RWPE2 (cell line): ENCODE data around the gene FOCAD.

Source experiments
- ATAC-seq: fragments of 200-7000 bp; cut with Tn5 transposase; 3 replicates; pipeline ENCODE4 v1.9.1; 2021; ENCODE audit warnings: low read depth
- DNase-seq: peaks from one replicate; pipeline ENCODE4 v3.0.0-alpha.2; 2020; ENCODE audit warnings: low spot score
- H3K27ac ChIP-seq: fragments of 450-650 bp; 2 replicates; pipeline ENCODE4 v1.5.1; 2017; ENCODE audit warnings: mild to moderate bottlenecking; ENCODE audit not compliant: poor library complexity, severe bottlenecking
- H3K27me3 ChIP-seq: fragments of 250-450 bp; sonication (Bioruptor Pico); 2 replicates; pipeline ENCODE4 v1.5.1; 2021; ENCODE audit warnings: mild to moderate bottlenecking, moderate library complexity; ENCODE audit not compliant: insufficient read depth, poor library complexity, severe bottlenecking
- H3K36me3 ChIP-seq: fragments of 250-450 bp; sonication (Bioruptor Pico); 2 replicates; pipeline ENCODE4 v1.5.1; 2020; ENCODE audit warnings: low read depth, mild to moderate bottlenecking, moderate library complexity
- H3K4me1 ChIP-seq: fragments of 250-450 bp; sonication (Bioruptor Pico); 2 replicates; pipeline ENCODE4 v1.5.1; 2021; ENCODE audit warnings: mild to moderate bottlenecking, moderate library complexity; ENCODE audit not compliant: insufficient read depth, poor library complexity, severe bottlenecking
- H3K4me3 ChIP-seq: fragments of 250-450 bp; sonication (Bioruptor Pico); 2 replicates; pipeline ENCODE4 v1.5.1; 2021; ENCODE audit warnings: mild to moderate bottlenecking, moderate library complexity; ENCODE audit not compliant: severe bottlenecking
- H3K9me3 ChIP-seq: fragments of 250-450 bp; sonication (Bioruptor Pico); 2 replicates; pipeline ENCODE4 v1.5.1; 2021; ENCODE audit warnings: mild to moderate bottlenecking, moderate library complexity; ENCODE audit not compliant: severe bottlenecking
- TF ChIP-seq, protein P1 (sequence below): fragments of 450-650 bp; IDR thresholded peaks from one replicate; pipeline ENCODE4 v1.5.1; 2017; ENCODE audit warnings: mild to moderate bottlenecking, moderate library complexity; ENCODE audit not compliant: poor library complexity, severe bottlenecking

FOCAD gene

GRCh38 chr9:20978249-20978648 lies 294.2 kb downstream of the FOCAD start:
- H3K4me1 ChIP-seq: peaks cover 4% of the 10 kb centered on the region
- H3K9me3 ChIP-seq: no peaks in the 10 kb centered on the region
- H3K4me3 ChIP-seq: no peak overlapping the region
- H3K27me3 ChIP-seq: no peaks in the 10 kb centered on the region
- peaks cover 16% of the 10 kb centered on the region; the same call in 1 of the 2 replicates for H3K36me3 ChIP-seq
- ATAC-seq: no peak
- H3K27ac ChIP-seq: no peak overlapping the region
- no peak for DNase-seq
- TF ChIP-seq, protein P1, sequence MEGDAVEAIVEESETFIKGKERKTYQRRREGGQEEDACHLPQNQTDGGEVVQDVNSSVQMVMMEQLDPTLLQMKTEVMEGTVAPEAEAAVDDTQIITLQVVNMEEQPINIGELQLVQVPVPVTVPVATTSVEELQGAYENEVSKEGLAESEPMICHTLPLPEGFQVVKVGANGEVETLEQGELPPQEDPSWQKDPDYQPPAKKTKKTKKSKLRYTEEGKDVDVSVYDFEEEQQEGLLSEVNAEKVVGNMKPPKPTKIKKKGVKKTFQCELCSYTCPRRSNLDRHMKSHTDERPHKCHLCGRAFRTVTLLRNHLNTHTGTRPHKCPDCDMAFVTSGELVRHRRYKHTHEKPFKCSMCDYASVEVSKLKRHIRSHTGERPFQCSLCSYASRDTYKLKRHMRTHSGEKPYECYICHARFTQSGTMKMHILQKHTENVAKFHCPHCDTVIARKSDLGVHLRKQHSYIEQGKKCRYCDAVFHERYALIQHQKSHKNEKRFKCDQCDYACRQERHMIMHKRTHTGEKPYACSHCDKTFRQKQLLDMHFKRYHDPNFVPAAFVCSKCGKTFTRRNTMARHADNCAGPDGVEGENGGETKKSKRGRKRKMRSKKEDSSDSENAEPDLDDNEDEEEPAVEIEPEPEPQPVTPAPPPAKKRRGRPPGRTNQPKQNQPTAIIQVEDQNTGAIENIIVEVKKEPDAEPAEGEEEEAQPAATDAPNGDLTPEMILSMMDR: no peak

GRCh38 chr9:20980832-20981455 lies 296.9 kb downstream of the FOCAD start:
- H3K27me3 ChIP-seq: no peaks in the 10 kb centered on the region
- no peak overlapping the region for H3K4me3 ChIP-seq
- DNase-seq (no peak), ATAC-seq (peak; percentile 51; the same call in 2 of the 3 replicates)
- H3K4me1 ChIP-seq: peaks cover 4% of the 10 kb centered on the region
- no peaks in the 10 kb centered on the region for H3K9me3 ChIP-seq
- H3K36me3 ChIP-seq: peaks cover 16% of the 10 kb centered on the region; the same call in 1 of the 2 replicates
- TF ChIP-seq, protein P1: no peak
- H3K27ac ChIP-seq: no peak overlapping the region

- DNase-seq: no peak
Measured at GRCh38 chr9:20981486-20981885, 297.4 kb downstream of the FOCAD start.

GRCh38 chr9:20984506-20984905 lies 300.4 kb downstream of the FOCAD start:
- H3K4me1 ChIP-seq: peaks cover 10% of the 10 kb centered on the region

More at GRCh38 chr9:20981486-20981885, 297.4 kb downstream of the FOCAD start:
- TF ChIP-seq, protein P1: no peak
- Histone ChIP-seq H3K27ac (no peak overlapping the region), H3K4me1 (peaks cover 4% of the 10 kb centered on the region), H3K9me3 (no peaks in the 10 kb centered on the region), H3K4me3 (no peak overlapping the region), H3K27me3 (no peaks in the 10 kb centered on the region), H3K36me3 (peaks cover 16% of the 10 kb centered on the region; the same call in 1 of the 2 replicates)
- ATAC-seq: peak; percentile 88

More at GRCh38 chr9:20984506-20984905, 300.4 kb downstream of the FOCAD start:
- DNase-seq (no peak), ATAC-seq (no peak)
- no peak overlapping the region for H3K4me3 ChIP-seq
- no peak overlapping the region for H3K27ac ChIP-seq
- H3K36me3 ChIP-seq: peaks cover 21% of the 10 kb centered on the region; the same call in 1 of the 2 replicates
- TF ChIP-seq, protein P1: no peak
- H3K9me3 ChIP-seq: no peaks in the 10 kb centered on the region
- no peaks in the 10 kb centered on the region for H3K27me3 ChIP-seq
